Measurements from ENCODE around the gene SNHG17.

GRCh38 chr20:38392356-38392755 lies 42.8 kb downstream of the SNHG17 start:
- no peak for TF ChIP-seq POLR2A (IDR thresholded peaks at IDR 0.05)
- no peak for TF ChIP-seq CTCF (IDR thresholded peaks at IDR 0.05)
